HepG2 (cell line): ENCODE data around the gene CD300A. TPM values are rescaled to one million over a fixed set of nuclear protein-coding genes. Genes with fewer than 3 reads are reported as not detected.

Experiments used
- ATF6 ChIP-seq: sonication (generic); formaldehyde crosslinking; conservative IDR thresholded peaks from 2 replicates; pipeline ENCODE4 v1.4.0; 2020; ENCODE audit warnings: missing genetic modification reagents
- EEA1 ChIP-seq: sonication (generic); formaldehyde crosslinking; IDR thresholded peaks from 2 replicates; pipeline ENCODE4 v1.5.1; 2020; ENCODE audit warnings: mild to moderate bottlenecking, missing genetic modification reagents, borderline replicate concordance
- FOXK1 ChIP-seq: sonication (generic); formaldehyde crosslinking; IDR thresholded peaks from 2 replicates; pipeline ENCODE4 v1.4.0; 2020; ENCODE audit warnings: low read depth, missing genetic modification reagents, borderline replicate concordance
- KDM1A ChIP-seq: IDR thresholded peaks from 2 replicates; pipeline ENCODE4 v1.6.1; 2016; ENCODE audit warnings: missing compliant biosample characterization
- MBD4 ChIP-seq: IDR thresholded peaks from 2 replicates; pipeline ENCODE4 v1.6.1; 2012; ENCODE audit warnings: low read length, inconsistent platforms, borderline replicate concordance
- RBFOX2 ChIP-seq: fragments of 200-400 bp; formaldehyde crosslinking; IDR thresholded peaks from 2 replicates; pipeline ENCODE4 v1.6.1; 2017; ENCODE audit warnings: low read depth, mild to moderate bottlenecking, low read length
- SALL2 ChIP-seq: sonication (generic); formaldehyde crosslinking; IDR thresholded peaks from 2 replicates; pipeline ENCODE4 v1.8.1; 2023; ENCODE audit warnings: mild to moderate bottlenecking, missing genetic modification reagents, inconsistent platforms
- ZBTB40 ChIP-seq, 2 experiments: fragments of 450-650 bp in 1 of 2; sonication (generic) in 1 of 2; formaldehyde crosslinking in 1 of 2; IDR thresholded peaks; 2 replicates each; pipeline versions ENCODE4 v1.6.1 to v1.8.0; 2016 to 2022; ENCODE audit warnings: antibody characterized with exemption in 1 of 2, mild to moderate bottlenecking in 1 of 2, missing genetic modification reagents in 1 of 2
- ZNF207 ChIP-seq: fragments of 450-650 bp; IDR thresholded peaks from 2 replicates; pipeline ENCODE4 v1.6.1; 2016; ENCODE audit warnings: antibody characterized with exemption, borderline replicate concordance
- ZNF768 ChIP-seq: sonication (generic); formaldehyde crosslinking; IDR thresholded peaks from 2 replicates; pipeline ENCODE4 v1.4.0; 2020; ENCODE audit warnings: missing genetic modification reagents
- polyA plus RNA-seq, 8 experiments: library from polyadenylated mRNA; depleted of rRNA in 3 of 8; stranded (reverse) in 7 of 8; unstranded in 1 of 8; fragments of >200 nt; fragmentation: Illumina TruSeq in 4 of 8; extraction: Trizol in 4 of 8; gene quantifications; 2 replicates each; pipeline versions ENCODE4 v1.2.1 to v1.2.3, GENCODE V29; 2011 to 2016; ENCODE audit warnings: low read depth in 4 of 8, missing spikeins in 1 of 8, mixed read lengths in 1 of 8; ENCODE audit not compliant: insufficient read depth in 1 of 8
- total RNA-seq, 5 experiments: library from RNA; depleted of rRNA; stranded (reverse); fragments of >200 nt; fragmentation: Illumina TruSeq; extraction: Trizol; gene quantifications; 2 replicates each; pipeline ENCODE4 v1.2.3, GENCODE V29; 2016; ENCODE audit warnings: low read depth in 1 of 5
- TF ChIP-seq, protein P1 (sequence below): sonication (generic); formaldehyde crosslinking; IDR thresholded peaks from 2 replicates; pipeline ENCODE4 v1.9.0; 2021; ENCODE audit warnings: missing genetic modification reagents, borderline replicate concordance
- TF ChIP-seq, protein P2 (sequence below): sonication (generic); formaldehyde crosslinking; IDR thresholded peaks from 2 replicates; pipeline ENCODE4 v1.5.0; 2020; ENCODE audit warnings: missing genetic modification reagents
- TF ChIP-seq, protein P3 (sequence below): sonication (generic); formaldehyde crosslinking; IDR thresholded peaks from 2 replicates; pipeline ENCODE4 v1.8.0; 2022; ENCODE audit warnings: missing genetic modification reagents, mild to moderate bottlenecking, inconsistent platforms, borderline replicate concordance

Gene CD300A
- total and polyA plus RNA-seq, 2 of the 13 experiments (the other 11 are each of a cell fraction or from before 2014, with no cell fraction given) = not detected

- no peak for TF ChIP-seq ZBTB40 (IDR thresholded peaks at IDR 0.05)
- TF ChIP-seq ZBTB40 (CRISPR knock-in tag; IDR thresholded peaks at IDR 0.05) = peak; percentile 42; the same call in 1 of the 2 replicates
- no peak for TF ChIP-seq MBD4
- TF ChIP-seq ZNF768 (CRISPR knock-in tag) = no peak
- TF ChIP-seq ZNF207 = no peak
- TF ChIP-seq SALL2 (CRISPR knock-in tag) = no peak
- no peak for TF ChIP-seq FOXK1 (CRISPR knock-in tag)
- TF ChIP-seq, protein P1, sequence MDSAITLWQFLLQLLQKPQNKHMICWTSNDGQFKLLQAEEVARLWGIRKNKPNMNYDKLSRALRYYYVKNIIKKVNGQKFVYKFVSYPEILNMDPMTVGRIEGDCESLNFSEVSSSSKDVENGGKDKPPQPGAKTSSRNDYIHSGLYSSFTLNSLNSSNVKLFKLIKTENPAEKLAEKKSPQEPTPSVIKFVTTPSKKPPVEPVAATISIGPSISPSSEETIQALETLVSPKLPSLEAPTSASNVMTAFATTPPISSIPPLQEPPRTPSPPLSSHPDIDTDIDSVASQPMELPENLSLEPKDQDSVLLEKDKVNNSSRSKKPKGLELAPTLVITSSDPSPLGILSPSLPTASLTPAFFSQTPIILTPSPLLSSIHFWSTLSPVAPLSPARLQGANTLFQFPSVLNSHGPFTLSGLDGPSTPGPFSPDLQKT (CRISPR knock-in tag) = no peak
- no peak for TF ChIP-seq ATF6 (CRISPR knock-in tag)
- TF ChIP-seq RBFOX2 = no peak
- TF ChIP-seq, protein P2, sequence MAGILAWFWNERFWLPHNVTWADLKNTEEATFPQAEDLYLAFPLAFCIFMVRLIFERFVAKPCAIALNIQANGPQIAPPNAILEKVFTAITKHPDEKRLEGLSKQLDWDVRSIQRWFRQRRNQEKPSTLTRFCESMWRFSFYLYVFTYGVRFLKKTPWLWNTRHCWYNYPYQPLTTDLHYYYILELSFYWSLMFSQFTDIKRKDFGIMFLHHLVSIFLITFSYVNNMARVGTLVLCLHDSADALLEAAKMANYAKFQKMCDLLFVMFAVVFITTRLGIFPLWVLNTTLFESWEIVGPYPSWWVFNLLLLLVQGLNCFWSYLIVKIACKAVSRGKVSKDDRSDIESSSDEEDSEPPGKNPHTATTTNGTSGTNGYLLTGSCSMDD (CRISPR knock-in tag) = no peak
- TF ChIP-seq KDM1A (CRISPR knock-in tag) = no peak
- TF ChIP-seq, protein P3, sequence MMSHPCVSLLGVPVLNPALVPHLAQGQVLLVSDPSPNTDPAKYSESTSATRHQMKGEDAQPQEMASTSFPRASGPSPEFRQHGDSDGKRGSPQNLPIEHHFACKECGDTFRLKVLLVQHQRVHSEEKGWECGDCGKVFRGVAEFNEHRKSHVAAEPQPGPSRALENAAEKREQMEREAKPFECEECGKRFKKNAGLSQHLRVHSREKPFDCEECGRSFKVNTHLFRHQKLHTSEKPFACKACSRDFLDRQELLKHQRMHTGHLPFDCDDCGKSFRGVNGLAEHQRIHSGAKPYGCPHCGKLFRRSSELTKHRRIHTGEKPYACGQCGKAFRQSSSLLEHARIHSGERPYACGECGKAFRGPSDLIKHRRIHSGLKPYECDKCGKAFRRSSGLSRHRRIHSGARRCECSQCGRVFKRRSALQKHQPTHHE (CRISPR knock-in tag) = no peak
- peak; percentile 20; the same call in 1 of the 2 replicates for TF ChIP-seq EEA1 (CRISPR knock-in tag)
Measured at GRCh38 chr17:74452841-74453661, 13.4 kb upstream of the CD300A start (continued).
